ENCODE data around the gene CALCB.

The CALCB gene

GRCh38 chr11:15124528-15124927 is 51.1 kb downstream of the CALCB start:
- no peaks in the 10 kb centered on the region for H3K9me3 ChIP-seq (replicated peaks; ENCODE audit: low read length)
- no peaks in the 10 kb centered on the region for H3K27me3 ChIP-seq (ENCODE audit: control insufficient read depth, insufficient read depth, low read length)
- peaks cover 84% of the 10 kb centered on the region for H3K4me1 ChIP-seq (ENCODE audit: control insufficient read depth, insufficient read depth, low read length)
- peak overlapping the region; percentile 86 for H3K4me2 ChIP-seq (ENCODE audit: low read length)
- H3K9ac ChIP-seq (ENCODE audit: low read depth, low read length): peak overlapping the region; percentile 66
- no peaks in the 10 kb centered on the region for H3K36me3 ChIP-seq (ENCODE audit: insufficient read depth, low read length)
- peak overlapping the region; percentile 61 for H3K4me3 ChIP-seq (ENCODE audit: low read length)

- Histone ChIP-seq H3K4me1 (ENCODE audit: control insufficient read depth, insufficient read depth, low read length) (peaks cover 86% of the 10 kb centered on the region), H3K9ac (ENCODE audit: low read depth, low read length) (peak overlapping the region; percentile 19), H3K27me3 (ENCODE audit: control insufficient read depth, insufficient read depth, low read length) (no peaks in the 10 kb centered on the region), H3K9me3 (replicated peaks; ENCODE audit: low read length) (no peaks in the 10 kb centered on the region), H3K36me3 (ENCODE audit: insufficient read depth, low read length) (no peaks in the 10 kb centered on the region), H3K4me3 (ENCODE audit: low read length) (peak overlapping the region; percentile 8), H3K4me2 (ENCODE audit: low read length) (peak overlapping the region; percentile 40)
Observed at GRCh38 chr11:15127341-15127740, 53.9 kb downstream of the CALCB start.
